Activated CD4-positive, CD25-positive, alpha-beta regulatory T cell (primary cell): ENCODE results near the gene EPC1.
"Not testable (repeated sequence)": the region's sequence is repeated elsewhere in the genome, so short reads cannot be mapped to it uniquely, and the experiment has no call there.

Source experiments
- DNase-seq, 4 experiments: peaks; one replicate each; lab custom pipeline; 2025; lab: John Stamatoyannopoulos, UW

Gene EPC1, protein sequence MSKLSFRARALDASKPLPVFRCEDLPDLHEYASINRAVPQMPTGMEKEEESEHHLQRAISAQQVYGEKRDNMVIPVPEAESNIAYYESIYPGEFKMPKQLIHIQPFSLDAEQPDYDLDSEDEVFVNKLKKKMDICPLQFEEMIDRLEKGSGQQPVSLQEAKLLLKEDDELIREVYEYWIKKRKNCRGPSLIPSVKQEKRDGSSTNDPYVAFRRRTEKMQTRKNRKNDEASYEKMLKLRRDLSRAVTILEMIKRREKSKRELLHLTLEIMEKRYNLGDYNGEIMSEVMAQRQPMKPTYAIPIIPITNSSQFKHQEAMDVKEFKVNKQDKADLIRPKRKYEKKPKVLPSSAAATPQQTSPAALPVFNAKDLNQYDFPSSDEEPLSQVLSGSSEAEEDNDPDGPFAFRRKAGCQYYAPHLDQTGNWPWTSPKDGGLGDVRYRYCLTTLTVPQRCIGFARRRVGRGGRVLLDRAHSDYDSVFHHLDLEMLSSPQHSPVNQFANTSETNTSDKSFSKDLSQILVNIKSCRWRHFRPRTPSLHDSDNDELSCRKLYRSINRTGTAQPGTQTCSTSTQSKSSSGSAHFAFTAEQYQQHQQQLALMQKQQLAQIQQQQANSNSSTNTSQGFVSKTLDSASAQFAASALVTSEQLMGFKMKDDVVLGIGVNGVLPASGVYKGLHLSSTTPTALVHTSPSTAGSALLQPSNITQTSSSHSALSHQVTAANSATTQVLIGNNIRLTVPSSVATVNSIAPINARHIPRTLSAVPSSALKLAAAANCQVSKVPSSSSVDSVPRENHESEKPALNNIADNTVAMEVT

DNA sequence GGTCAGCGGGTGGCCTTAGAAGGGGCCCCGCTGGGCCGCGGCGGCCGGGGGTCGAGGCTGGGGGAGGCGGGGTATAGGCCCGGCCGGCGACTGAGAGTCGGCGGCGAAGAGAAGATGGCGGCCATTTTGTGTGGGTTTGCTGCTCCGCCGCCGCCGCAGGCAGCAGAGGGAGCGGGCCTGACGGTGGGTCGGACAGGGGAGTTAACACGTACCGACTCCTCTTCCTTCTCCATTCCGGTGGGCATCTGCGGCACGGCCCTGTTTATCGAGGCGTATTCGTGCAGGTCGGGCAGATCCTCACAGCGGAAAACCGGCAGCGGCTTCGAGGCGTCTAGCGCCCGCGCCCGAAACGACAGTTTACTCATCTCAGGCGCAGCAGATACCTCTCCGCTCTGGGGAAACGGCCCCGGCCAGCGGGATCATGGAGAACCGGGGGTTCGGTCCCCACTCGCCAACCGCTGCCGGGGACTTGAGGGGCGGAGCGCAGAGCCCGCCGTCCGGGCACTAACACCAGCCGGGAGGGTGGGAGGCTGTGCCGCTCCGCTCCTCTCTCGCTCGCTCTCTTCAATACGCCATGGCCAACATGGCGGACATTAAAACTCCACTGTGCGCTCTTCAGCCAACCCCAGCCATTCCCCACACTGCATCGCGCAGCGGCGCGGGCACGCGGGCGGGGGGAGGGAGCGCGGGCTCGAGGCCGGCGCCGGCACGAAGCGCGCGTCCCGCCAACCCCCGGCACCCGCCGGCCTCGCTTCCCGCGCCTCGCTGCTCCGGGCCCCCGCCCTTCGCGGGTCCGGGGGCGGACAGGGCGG lies at the start of gene EPC1:
Gene EPC1, minus strand, starts transcription at position 608 of the 812 bp plus-strand sequence. Its CDS starts 243 bp downstream, at position 365.
- peak; percentile 71 to 87 (median 77) for DNase-seq

DNA sequence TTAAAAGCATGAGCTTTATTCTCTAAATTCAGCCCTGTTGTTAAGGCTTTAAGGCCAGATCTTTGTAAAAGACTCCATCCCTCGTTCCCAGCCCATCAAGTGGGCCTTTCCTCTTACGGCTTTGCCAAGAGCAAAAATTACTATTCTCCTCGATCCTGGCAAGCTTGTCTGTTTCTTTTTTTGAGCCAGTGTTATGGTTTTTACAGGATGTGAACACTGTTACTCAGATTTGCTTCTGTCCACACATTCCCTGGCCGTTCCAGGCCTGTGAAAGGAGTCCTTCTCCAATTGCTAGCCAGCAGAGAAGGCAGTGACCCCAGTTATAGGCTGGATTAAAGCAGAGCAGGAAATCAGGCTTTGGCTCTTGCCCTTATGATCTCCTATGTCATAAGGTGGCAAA lies 47.0 kb upstream of the EPC1 start:
- DNase-seq = no peak

DNA sequence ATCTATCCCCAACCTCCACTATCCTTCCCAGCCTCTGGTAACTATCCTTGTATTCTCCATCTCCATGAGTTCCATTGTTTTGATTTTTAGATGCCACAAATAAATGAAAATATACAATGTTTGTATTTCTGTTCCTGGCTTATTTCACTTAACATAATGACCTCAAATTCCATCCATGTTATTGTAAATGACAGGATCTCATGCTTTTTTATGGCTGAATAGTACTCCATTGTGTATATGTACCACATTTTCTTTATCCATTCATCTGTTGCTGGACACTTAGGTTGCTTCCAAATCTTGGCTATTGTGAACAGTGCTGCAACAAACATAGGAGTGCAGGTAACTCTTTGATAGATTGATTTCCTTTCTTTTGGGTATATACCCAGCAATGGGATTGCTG lies 45.3 kb upstream of the EPC1 start:
- not testable (repeated sequence) for DNase-seq

DNA sequence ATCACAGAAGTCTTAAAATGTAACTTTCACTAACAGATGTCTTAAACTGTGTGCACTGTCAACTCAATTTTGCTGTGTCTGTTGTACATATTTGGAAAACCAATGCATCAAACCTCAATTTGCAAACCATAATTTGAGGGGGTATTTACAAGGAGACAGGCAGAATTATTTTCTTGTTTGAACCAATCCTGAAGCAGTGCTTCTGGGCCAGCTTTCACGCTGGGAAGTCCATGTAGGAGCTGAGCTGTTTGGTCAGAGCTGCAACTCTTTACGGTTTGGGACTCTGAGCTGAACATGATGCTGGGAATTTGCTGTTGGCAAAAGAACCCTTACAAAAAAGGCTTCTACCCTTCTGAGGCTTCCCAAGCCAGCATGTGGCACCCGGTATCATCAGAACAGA lies 43.2 kb upstream of the EPC1 start:
- no peak for DNase-seq

DNA sequence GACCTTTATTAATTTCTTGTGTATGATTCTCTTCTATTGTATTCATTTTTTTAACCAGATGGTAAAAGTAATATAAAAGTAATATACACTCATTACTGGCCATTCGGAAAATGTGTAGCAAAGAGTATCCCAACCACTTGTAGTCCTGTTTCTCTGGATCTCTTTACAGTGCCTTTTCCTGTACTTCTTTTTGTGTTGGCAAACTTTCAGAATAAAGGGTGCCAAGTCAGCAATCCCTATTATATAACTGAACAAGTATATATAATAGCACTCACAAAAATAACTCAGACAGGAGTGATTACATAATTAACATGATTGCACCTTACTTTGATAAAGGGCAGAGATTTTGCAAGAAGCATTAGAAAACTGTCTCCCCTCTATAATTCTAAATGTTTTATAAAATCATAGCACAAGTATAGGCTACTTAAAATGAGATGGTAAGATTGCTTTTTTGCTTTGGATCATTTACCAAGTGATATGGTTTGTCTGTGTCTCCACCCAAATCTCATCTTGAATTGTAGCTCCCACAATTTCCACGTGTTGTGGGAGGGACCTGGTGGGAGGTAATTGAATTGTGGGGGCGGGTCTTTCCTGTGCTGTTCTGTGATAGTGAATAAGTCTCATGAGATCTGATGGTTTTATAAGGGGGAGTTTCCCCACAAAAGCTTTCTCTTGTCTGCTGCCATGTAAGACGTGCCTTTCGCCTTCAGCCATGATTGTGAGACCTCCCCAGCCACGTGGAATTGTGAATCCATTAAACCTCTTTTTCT lies 41.5 kb upstream of the EPC1 start:
- no peak for DNase-seq

DNA sequence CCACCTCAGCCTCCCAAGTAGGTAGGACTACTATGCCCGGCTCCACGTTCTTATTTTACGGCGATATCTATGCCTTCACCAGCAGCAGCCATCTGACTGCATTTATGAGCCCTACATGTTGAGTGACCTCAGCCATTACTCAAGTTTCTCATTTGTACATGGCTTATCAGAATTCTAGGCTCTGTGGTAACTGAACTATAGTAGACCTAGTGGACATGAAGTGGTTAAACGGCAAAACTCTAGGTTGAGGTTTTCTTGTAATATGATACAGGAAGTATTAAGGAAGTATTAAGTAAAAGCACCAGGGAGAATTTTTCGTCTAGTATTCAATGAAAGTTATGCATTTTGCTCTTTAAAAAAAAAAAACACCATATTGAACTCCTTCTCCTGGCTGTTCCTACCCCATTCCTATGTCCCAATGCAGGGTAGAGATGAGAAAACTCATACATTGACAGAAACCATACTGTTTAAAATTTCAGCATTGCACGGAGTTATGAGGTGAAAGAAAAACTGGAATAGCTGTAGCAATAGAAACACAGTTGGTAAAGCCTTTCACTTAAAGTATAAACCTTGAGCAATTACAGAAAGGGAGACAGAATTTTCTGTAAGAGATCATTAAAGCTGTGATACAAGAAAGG lies 39.8 kb upstream of the EPC1 start:
- DNase-seq = no peak

DNA sequence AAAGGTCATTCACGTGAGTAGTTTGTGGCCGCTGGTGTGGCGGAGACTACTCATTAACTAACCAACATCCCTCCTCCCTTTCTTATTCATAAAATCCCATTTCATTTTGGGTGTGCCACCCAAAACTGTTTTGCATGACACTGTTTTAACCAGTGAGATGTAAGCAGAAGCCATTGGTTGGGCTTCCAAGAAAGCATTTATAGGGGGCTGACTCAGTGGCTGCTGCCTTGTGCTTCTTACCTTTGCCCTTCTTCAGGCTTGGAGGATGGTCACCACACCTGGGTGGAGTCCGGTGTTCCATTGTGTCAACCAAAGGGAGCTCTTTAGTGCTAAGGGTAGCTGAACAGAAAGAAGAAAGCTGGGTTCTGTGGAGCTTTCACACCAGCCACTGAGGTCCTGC lies 37.2 kb upstream of the EPC1 start:
- DNase-seq = no peak

DNA sequence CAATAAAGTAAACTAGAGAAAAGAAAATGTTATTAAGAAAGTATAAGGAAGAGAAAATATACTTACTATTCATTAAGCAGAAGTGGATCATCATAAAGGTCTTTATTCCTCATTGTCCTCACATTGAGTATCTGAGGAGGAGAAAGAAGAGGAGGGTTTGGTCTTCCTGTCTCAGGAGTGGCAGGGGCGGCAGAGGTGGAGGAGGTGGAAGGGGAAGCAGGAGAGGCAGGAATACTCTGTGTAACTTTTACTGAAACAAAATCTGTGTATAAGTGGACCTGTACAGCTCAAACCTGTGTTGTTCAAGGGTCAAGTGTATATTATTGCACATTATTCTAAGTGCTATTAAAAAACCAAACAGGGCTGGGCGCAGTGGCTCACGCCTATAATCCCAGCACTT lies 34.2 kb upstream of the EPC1 start:
- no peak for DNase-seq

DNA sequence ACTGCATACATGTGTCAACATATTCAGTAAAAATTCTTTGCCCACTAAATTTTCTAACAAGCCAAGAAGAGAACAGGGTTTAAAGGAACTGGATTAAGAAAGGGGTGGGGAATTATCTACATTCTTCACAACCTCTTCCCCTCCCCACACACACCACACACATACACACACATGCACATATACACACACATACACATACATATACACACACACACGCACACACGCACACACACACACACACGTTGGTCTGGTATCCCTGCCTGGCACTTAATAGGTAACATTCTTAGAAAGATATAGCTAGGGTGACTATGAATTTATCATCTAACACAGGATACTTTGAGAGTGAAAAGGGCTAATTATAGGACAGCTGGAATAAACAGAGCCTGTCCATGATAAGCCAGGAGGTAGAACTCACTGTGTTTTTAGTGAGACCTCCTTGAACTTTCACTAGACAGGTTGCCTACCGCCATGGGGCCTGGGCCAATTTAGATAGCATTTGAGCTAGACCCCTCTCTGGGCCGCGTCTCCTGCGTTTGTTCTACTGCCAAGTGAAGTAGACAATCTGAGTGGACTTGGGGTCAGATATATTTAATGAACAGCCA lies 33.1 kb upstream of the EPC1 start:
- no peak for DNase-seq

DNA sequence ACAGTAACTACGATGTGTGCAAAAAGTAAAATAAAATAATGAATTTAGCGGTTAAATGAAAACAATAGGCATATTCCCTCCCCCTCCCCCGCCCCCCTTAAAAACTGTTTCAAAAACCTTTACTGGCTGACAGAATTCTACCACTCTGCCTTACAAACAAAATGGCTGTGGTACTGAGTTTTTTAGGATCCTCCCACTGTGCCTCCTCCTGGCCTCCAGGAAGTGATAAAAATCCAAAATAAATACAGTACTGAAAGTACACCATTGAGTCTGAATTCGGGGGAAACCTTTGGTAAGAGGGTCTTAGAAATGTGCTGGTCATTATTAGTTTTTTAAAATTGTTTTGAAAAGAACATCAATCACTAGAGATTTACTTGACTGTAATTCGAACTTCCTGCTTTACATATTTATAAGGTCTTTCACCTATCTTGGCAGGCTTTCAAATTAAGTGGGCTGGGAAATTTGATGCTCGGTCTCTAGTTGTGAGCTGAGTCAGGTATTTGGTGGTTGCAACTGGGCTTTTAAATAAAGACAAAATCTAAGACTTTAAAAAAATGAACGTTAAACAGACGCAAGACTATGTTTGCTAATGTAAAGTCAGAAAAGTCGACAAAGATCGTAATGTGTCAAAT lies 32.5 kb upstream of the EPC1 start:
- no peak for DNase-seq

DNA sequence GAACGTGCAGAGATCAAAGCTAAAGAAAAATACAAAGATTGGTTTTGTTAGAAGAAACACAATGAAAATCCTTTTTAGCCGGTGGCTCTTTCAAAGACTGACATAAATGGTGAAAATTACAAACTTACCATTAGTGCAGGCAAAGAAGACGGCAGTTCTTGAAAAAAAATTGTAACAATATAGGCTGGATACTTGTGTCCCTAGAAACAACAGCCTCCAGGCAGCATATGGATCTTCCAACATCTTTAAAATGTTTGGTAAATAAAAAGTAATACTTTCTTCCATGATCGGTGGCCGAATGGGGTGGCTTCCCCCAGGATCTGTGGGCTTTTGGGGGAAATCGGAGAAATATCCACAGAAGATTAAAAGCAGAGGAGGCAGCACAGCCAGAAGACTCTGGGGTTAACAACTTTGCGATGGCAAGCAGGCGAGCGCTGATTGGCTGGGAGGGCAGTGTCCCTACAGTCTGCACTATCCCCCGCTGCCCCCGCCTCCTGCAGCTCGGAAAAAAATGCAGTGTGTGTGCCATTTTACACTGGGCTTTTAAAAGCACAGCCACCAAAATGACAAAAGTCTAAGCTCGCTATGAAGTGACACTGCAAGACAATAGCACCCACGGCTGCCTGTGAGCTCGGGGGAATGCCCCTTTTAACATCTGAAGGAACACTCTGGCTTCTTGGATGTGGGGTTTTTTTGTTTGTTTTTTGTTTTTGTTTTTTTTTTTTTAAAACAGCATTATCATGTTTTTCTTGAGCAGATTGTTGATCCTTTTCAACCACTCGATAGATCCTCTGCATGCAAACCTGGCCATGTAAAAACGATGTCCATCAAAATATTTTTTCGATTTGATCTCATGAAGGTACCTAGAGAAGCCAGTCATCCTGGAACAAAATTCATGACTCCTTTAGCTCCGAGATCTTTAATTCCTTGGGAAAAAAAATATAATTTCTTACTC lies 31.7 kb upstream of the EPC1 start:
- peak; percentile 64 to 87 (median 78) for DNase-seq

DNA sequence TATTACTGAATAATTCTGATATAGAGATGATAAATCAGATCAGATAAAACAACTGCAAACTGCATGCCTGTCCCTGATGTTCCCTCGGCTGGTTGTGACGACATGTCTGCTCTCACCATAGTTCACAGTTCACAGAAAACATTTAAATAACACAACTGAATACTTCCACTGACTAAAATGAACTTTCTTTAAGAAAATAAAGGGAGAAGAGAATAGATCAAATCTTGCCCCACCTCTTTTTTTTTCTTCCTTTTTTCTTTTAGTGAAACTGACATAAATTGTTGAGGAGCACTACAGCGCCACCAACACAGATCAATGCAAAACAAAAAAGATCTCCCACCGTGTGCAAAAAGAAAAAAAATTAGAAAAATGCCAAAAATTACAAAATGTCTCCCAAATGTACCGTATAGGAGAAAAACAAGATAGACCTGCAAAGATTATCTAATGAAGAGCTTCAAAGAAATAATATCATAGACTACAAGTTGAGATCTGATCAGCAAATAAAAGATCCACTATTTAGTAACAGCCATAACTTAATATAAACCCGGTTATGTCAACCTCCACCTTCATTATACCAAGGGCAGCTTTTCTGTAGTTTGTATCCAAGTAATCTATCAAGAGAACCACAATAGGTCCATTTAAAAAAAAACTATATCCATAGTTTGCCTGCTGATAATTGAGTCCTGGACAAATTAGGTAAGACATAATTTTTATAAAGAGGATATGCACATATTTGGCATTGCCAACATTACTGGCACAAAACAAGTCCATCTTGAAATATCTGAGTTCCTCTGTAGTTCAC lies 30.7 kb upstream of the EPC1 start:
- no peak for DNase-seq

DNA sequence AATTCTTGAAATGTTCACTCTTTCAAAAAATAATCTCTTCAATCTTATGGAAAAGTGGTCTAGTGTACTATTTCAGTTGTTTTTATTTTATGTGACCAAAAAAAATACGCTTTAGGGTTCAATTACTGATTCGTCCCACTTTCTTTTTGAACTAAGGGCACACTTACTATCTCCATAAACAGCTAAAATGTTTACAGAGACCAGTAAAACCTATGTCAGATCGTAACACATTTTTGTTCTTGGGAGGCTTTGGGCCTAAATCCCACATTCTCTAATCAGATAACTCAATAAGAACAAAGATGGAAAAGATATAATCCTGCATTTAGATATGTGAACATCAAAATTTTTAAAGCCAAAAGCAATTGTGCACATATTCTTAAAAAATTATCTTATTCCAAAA lies 29.8 kb upstream of the EPC1 start:
- DNase-seq = no peak

DNA sequence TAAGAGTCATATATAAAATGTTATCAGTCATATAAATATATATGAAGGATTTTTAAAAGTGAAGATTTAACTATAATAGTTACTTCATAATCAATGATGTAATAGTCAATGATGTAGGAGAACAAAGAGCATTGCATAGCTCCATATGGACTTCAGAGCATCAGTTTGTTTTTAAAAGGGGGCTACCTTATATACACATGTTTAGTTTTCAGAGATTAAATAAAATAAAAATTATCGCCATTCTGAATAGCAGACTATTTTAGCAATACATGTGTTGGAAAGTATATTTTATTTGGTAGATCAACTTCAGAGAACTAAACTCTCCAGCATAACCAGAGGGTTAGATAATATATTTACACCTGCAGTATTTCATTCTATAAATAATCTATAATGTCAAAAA lies 29.1 kb upstream of the EPC1 start:
- DNase-seq = no peak

DNA sequence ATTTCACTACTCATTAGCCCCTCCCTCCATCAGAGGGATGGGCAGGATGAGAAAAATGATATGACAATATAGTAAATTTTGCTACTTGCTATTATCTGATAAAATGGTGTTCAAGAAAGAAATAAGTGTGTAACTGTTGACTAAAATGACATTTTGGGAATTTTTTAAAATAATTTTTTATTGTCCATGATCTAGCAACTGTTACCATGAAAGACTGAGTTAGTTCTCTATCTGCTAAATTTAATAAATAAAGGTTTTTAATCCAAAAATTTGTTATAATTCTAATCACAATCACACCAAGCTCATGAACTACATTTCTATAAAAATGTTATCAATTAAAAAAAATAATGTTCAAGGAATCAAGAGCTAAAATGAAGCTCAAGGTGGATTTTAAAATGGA lies 28.7 kb upstream of the EPC1 start:
- no peak for DNase-seq

DNA sequence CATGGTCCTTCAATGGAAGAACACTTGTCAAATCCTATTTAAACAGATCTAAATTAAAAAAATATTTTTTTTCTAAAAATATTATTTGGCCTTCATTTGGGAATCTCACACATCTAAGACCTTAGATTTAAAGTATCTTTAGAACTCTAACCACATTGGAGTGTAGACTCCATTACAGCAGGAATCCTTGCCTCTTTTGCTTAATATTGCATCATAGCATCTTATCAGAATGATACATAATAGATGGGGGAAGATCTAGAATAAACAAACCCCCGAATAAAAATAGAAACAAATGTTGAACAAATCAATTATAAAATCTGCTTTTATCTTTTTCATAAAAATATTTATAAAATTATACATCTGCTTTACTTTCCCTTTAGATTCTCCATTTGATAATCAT lies 27.6 kb upstream of the EPC1 start:
- DNase-seq = no peak

DNA sequence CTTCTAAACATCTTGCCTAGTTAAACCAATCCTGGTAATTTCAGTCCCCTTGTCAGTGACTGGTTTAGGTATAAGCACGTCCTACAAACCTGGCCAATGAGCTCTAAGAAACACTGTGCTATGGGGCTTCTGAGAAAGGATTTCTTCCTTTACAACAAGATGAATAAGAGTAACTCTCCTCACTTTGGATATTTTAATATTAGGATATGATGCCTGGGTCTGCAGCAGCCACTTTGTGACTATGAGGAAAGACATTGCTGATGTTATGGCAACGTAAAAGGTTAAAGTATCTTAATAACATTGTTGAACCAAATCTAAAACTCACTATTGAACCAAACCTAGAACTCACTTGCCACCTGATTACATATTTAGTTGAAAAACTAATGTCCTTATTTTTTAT lies 26.5 kb upstream of the EPC1 start:
- no peak for DNase-seq

DNA sequence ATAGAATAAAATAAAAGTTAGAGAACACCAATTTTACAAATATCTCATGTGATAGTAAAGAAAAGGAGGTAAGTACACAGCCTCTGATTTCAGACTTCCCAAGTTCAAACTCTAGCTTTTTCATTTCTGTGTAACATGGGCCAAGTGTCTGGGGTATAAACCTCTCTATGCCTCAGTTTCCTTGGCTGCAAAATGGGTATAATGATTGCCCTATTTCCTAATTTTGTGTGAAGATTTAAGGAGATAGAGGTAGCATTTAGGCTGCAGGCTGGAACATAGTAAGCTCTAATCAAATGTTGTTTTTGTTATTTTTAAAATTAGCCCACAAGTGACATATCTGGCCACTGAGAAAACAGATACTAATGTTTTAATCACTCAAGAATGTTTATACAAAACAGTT lies 26.1 kb upstream of the EPC1 start:
- no peak for DNase-seq
